IPS DF 6.9 (cell line): Measurements from ENCODE around the gene CPXM2.

Experiments
- DNase-seq: peaks from one replicate; pipeline ENCODE4 v3.0.0-alpha.2; 2013; ENCODE audit warnings: low read depth, low spot score
- H3K27ac ChIP-seq: one replicate; pipeline ENCODE4 v1.5.1; 2013; ENCODE audit warnings: low read length, control low read depth
- H3K27me3 ChIP-seq: 2 replicates; pipeline ENCODE4 v1.6.1; 2013; ENCODE audit warnings: mild to moderate bottlenecking, low read length; ENCODE audit not compliant: control insufficient read depth, insufficient read depth
- H3K36me3 ChIP-seq: 2 replicates; pipeline ENCODE4 v1.6.1; 2013; ENCODE audit warnings: low read length; ENCODE audit not compliant: control insufficient read depth, insufficient read depth
- H3K4me1 ChIP-seq: 2 replicates; pipeline ENCODE4 v1.6.1; 2013; ENCODE audit warnings: low read length; ENCODE audit not compliant: control insufficient read depth, insufficient read depth
- H3K4me3 ChIP-seq: 2 replicates; pipeline ENCODE4 v1.5.1; 2013; ENCODE audit warnings: mild to moderate bottlenecking, low read length
- H3K9me3 ChIP-seq: 2 replicates; pipeline ENCODE4 v1.6.1; 2013; ENCODE audit warnings: low read length, inconsistent platforms; ENCODE audit not compliant: control insufficient read depth, insufficient read depth
- WGBS: extraction: QIAGEN DNeasy Blood & Tissue Kit; methylation state at CpG from one replicate; pipeline ENCODE4 v1.1.7; 2013; ENCODE audit warnings: mixed read lengths, missing lambda C conversion rate; ENCODE audit not compliant: insufficient read length, insufficient coverage; 5-methylcytosine and 5-hydroxymethylcytosine counted together

CPXM2 gene

DNA sequence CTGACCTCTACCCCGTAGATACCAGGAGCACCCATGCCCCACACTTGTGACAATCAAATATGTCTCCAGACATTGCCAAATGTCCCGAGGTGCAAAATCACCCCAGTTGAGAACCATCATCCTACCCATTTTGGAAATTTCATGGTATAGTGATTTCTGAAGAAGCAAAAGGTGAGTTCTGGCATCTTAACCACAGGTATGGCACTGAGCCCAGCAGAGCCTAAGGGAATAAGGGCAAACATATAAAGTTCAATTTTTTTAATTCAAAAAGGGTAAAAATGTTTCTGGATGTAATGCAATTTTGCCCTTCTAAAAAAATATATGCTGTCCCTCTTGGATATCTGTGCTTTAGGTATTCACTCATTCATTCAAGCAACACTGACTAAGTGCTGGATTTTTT lies 30.5 kb upstream of the CPXM2 start:
- Histone ChIP-seq H3K27me3 (no peaks in the 10 kb centered on the region), H3K4me3 (no peak overlapping the region), H3K27ac (no peak overlapping the region), H3K9me3 (no peaks in the 10 kb centered on the region), H3K36me3 (no peaks in the 10 kb centered on the region), H3K4me1 (no peaks in the 10 kb centered on the region)
- no peak for DNase-seq
- WGBS = no CpG with 5 or more reads among the region's 2 CpGs

DNA sequence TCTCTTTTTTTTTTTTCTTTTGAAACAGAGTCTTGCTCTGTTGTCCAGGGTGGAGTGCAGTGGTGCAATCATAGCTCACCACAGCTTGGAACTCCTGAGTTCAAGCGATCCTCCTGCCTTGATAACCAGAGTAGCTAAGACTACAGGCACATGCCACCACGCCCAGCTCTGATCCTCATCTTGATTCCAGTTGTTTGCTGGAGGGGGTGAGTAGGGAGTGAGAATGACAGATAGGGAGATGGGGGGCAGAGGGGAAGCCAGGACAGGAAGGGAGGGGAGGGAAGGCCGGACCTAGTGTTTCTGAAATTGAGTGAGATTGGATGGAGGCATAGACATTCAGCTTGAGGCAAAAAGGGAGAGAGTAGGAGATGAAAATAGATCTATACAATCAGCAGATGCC lies 25.2 kb upstream of the CPXM2 start:
- Histone ChIP-seq H3K27me3 (no peaks in the 10 kb centered on the region), H3K9me3 (no peaks in the 10 kb centered on the region), H3K4me1 (peaks cover 3% of the 10 kb centered on the region), H3K27ac (no peak overlapping the region), H3K36me3 (no peaks in the 10 kb centered on the region), H3K4me3 (no peak overlapping the region)
- no CpG with 5 or more reads among the region's 3 CpGs for WGBS
- no peak for DNase-seq

GRCh38 chr10:123913688-123914268 lies 22.2 kb upstream of the CPXM2 start:
- no peak overlapping the region for H3K27ac ChIP-seq
- H3K36me3 ChIP-seq = no peaks in the 10 kb centered on the region
- H3K4me3 ChIP-seq = no peak overlapping the region
- 100% methylated on average over 1 of the region's 8 CpGs for WGBS
- no peaks in the 10 kb centered on the region for H3K27me3 ChIP-seq
- DNase-seq = no peak
- peaks cover 3% of the 10 kb centered on the region for H3K4me1 ChIP-seq
- no peaks in the 10 kb centered on the region for H3K9me3 ChIP-seq

- WGBS = no CpG with 5 or more reads among the region's 3 CpGs
- H3K27me3 ChIP-seq = no peaks in the 10 kb centered on the region
Measured at GRCh38 chr10:123912871-123913270, 21.3 kb upstream of the CPXM2 start.

GRCh38 chr10:123912466-123912865 lies 20.9 kb upstream of the CPXM2 start:
- no peak overlapping the region for H3K4me3 ChIP-seq
- H3K9me3 ChIP-seq = no peaks in the 10 kb centered on the region
- no peak for DNase-seq
- peaks cover 4% of the 10 kb centered on the region for H3K4me1 ChIP-seq
- WGBS = no CpG with 5 or more reads among the region's 4 CpGs
- H3K27me3 ChIP-seq = no peaks in the 10 kb centered on the region
- no peaks in the 10 kb centered on the region for H3K36me3 ChIP-seq
- H3K27ac ChIP-seq = no peak overlapping the region

More at GRCh38 chr10:123912871-123913270, 21.3 kb upstream of the CPXM2 start:
- Histone ChIP-seq H3K4me3 (no peak overlapping the region), H3K27ac (no peak overlapping the region), H3K4me1 (peaks cover 4% of the 10 kb centered on the region), H3K36me3 (no peaks in the 10 kb centered on the region), H3K9me3 (no peaks in the 10 kb centered on the region)
- DNase-seq = no peak

DNA sequence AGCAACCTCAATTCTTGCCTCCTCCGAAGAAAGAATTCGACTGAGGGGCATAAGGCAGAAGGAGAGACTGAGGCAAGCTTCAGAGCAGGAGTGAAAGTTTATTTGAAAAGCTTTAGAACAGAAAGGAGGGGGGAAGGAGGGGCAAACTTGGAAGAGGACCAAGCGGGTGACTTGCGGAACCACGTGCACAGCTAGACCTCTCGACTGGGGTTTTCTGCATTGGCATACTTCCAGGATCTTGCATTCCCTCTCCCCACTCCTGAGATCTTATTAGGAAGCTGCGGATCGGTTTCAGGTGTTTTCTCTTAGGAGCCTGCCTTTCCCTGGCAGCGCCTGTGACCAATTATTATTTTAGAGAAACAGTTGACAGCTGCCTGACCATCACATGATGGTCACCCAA lies 20.3 kb upstream of the CPXM2 start:
- no peaks in the 10 kb centered on the region for H3K27me3 ChIP-seq
- no peaks in the 10 kb centered on the region for H3K9me3 ChIP-seq
- WGBS = no CpG with 5 or more reads among the region's 9 CpGs
- H3K36me3 ChIP-seq = no peaks in the 10 kb centered on the region
- H3K27ac ChIP-seq = no peak overlapping the region
- H3K4me3 ChIP-seq = no peak overlapping the region
- DNase-seq = no peak
- H3K4me1 ChIP-seq = peaks cover 4% of the 10 kb centered on the region

DNA sequence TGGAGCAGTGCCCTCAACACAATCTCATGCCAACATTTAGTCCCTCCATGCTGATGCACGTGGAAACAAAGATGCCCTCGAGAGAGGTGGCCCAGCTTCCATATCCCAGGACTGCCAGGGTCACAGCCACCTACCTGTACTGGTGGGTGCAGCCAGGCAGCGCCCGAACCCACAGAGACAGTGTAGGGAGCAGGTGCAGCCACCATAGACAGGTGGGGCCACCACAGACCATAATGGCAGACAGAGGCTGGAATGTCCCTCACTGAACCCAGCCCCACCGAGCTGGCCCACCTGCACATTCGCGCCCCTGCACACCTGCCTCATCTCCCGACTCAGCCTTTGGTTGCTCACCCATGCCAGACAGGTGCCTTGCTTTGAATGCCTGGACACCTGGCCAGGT lies 18.3 kb upstream of the CPXM2 start:
- Histone ChIP-seq H3K4me1 (peaks cover 5% of the 10 kb centered on the region), H3K4me3 (no peak overlapping the region), H3K27me3 (no peaks in the 10 kb centered on the region), H3K9me3 (no peaks in the 10 kb centered on the region), H3K27ac (no peak overlapping the region), H3K36me3 (no peaks in the 10 kb centered on the region)
- no CpG with 5 or more reads among the region's 8 CpGs for WGBS
- DNase-seq = no peak

- Histone ChIP-seq H3K36me3 (no peaks in the 10 kb centered on the region), H3K4me3 (no peak overlapping the region), H3K9me3 (no peaks in the 10 kb centered on the region), H3K27me3 (no peaks in the 10 kb centered on the region), H3K27ac (no peak overlapping the region), H3K4me1 (peaks cover 5% of the 10 kb centered on the region)
- no CpG with 5 or more reads among the region's 5 CpGs for WGBS
- no peak for DNase-seq
Measured at GRCh38 chr10:123909426-123909825, 17.8 kb upstream of the CPXM2 start.

GRCh38 chr10:123908379-123908778 lies 16.8 kb upstream of the CPXM2 start:
- peaks cover 3% of the 10 kb centered on the region for H3K4me1 ChIP-seq
- no peaks in the 10 kb centered on the region for H3K27me3 ChIP-seq
- H3K36me3 ChIP-seq = no peaks in the 10 kb centered on the region
- no peaks in the 10 kb centered on the region for H3K9me3 ChIP-seq
- H3K4me3 ChIP-seq = no peak overlapping the region
- DNase-seq = no peak
- no peak overlapping the region for H3K27ac ChIP-seq
- no CpG with 5 or more reads among the region's 4 CpGs for WGBS

DNA sequence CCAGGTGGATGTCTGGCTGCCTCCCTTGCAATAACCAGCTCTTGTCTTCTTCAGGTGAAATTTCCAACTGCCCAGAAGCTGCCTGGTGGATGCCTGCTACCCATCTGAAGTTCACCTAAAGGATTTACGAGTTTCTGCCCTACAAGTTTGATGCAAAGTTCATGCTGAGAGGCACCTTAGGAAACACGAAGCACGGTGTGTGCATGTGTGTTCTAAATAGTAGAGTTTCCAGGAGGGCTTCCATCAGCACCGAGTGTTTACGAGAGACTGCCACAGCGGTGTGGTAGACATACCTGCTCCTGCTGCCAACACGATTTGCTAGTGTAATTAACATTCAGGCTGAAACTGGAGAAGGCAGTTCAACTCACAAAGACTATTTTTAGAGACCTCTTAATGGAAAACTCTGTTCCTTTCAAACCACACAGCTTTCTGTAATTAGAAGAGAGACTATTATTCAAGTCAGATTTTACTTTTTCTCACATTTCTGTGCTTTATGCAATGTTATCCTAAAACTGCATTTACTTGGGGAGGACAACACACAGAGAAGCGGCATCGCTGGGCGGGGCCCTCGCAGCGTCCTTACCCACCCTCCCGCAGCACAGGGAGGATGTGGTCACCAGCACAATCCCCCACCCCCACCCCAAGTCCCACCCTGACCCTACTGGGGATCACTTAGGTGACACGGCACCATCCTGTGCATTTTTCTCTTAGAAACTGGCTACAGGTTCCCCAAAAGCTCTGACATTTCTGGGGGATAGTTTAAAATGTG lies 15.5 kb upstream of the CPXM2 start:
- no CpG with 5 or more reads among the region's 14 CpGs for WGBS
- Histone ChIP-seq H3K4me3 (no peak overlapping the region), H3K4me1 (peaks cover 3% of the 10 kb centered on the region), H3K9me3 (no peaks in the 10 kb centered on the region), H3K27ac (no peak overlapping the region), H3K36me3 (no peaks in the 10 kb centered on the region), H3K27me3 (no peaks in the 10 kb centered on the region)
- no peak for DNase-seq

GRCh38 chr10:123906296-123906695 lies 14.7 kb upstream of the CPXM2 start:
- Histone ChIP-seq H3K9me3 (no peaks in the 10 kb centered on the region), H3K27me3 (no peaks in the 10 kb centered on the region), H3K4me1 (peaks cover 3% of the 10 kb centered on the region), H3K36me3 (no peaks in the 10 kb centered on the region), H3K4me3 (no peak overlapping the region), H3K27ac (no peak overlapping the region)
- WGBS = no CpG with 5 or more reads among the region's 4 CpGs
- DNase-seq = no peak
